Activated T-cell treated with anti-CD3 and anti-CD28 coated beads, Interleukin-2, amount 50 U/mL, for 48 hours (primary cell): ENCODE data around the gene CD164L2.

Experiments
- DNase-seq, 2 experiments: peaks; one replicate each; pipeline ENCODE4 v3.0.0-alpha.2; 2020

The CD164L2 gene

DNA sequence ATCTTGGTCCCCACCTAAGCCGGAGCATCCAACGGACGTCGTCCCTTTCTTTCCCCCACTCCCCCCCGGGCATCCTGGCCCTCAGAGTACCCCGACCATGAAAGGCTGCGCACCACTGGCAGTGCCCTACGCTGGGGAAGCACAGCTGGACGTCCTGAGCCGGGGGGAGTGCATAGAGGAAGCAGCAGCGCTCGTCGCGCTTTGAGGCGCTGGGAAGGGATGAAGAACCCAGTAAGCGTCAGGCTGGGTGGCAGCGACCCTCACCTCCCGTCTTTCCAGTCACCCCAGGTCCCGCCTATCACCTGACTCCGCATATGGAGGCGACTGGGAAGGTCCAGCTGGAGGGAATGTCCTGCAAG is 22.1 kb downstream of the CD164L2 start:
- DNase-seq = no peak

DNA sequence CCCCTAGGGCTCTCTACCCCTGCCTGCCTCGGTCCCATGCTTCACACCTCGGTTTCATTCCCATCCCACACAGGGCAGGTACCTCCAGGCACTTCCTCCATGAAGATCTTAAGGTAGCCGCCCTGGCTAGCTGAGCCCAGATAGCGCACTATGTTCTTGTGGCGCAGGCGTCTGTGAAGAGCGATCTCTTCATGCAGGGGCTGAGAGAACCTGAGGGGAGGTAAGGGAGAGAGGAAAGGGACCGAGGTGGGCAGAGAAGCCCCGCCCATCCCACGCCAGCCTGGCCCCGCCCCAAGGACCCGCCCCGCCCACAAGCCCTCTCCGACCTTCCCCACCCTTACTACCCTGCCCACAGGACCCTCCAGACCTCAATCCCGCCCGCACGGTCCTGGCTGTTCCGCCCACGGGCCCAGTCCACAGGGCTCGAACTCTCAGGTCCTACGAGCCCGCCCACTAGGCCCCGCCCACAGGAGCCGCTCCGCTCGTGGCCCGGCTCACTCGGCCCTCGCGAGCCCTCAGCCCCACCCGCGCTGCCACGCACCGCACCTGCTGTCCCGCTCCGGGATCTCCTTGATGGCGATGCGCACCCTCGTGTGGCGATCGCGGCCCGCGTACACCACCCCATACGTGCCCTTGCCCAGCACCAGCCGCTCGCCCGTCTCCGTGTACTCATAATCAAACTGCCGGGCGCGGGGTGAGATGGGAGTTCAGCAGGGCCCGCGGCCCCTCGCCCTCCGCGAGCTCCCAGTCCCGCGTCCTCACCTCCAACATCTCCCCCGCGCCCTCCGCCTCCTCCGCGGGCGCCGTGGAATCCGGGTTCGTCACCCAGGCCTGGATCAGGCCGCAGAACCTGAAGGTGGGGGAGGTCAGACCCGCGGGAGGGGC is 22.7 kb downstream of the CD164L2 start:
- DNase-seq = peak; percentile 57 to 64

DNA sequence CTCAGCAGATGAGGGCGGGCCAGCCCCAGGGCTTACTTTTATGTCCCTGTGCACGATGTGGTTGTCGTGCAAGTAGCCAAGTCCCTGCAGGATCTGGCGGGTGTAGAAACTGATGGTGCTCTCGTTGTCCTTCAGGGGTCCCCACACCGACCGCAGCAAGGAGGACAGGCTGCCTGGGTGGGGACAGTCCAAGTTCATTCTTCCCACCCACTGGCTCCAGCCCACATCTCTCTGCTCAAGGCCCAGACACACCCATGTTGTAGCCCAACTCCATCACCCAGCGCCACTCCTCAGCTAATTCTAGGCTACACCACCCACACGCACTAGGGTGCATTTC is 23.3 kb downstream of the CD164L2 start:
- DNase-seq = no peak

DNA sequence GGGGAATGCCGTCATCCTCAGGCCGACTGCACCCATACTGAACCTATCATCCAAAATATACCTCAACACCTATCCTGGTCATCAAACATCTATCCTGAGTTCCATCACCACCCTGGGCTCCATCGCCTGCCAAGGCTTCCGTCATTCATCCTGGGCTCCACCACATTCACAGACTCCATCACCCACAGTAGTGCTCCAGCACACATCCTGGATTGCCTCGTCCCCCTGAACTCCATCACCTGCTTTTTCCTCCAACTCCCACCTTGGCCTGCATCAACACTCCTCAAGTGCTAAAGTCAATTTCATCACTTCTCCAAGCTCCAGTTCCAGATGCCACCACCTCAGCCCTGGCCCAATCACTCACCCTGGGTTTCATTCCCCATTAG is 24.2 kb downstream of the CD164L2 start:
- DNase-seq = no peak

DNA sequence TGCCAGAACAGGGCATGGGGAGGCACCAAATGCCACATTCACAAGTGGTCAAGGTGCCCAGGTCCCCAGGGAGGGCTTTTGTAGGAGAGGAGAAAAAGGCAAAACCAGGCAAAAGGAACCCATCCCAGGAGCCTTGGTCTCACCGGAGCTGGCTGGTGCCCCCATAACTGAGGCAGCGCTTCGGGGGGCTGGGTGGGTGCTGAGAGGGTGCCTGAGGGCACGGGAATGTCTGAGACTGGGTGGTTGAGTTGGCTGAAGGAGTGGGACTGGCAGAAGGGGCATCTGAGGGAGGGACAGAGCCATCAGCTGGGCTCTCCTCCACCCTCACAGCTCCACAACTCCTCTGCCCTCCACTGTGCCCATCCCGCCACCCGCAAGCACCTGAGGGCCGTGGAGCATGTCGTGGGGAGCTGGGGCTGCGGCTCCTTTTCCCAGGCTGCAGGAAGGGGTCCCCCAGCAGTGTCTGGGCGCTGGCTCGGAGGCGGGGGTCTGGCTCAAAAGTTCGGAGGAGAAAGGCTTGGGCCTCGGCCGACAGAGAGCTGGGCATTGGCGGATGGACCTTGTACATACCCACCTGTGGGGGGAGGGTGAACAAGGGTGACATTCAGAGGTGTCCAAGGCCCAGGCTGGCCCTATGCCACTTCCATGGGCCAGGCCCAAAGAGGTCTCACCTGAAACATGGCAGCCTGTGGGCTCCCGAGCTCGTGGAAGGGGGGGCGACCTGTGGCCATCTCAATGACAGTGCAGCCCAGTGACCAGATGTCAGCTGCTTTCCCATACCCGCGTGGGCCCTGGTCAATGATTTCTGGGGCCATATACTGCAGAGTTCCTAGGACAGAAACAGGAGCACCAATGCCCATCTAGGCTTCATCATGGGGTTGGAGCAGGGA is 24.9 kb downstream of the CD164L2 start:
- DNase-seq = no peak

DNA sequence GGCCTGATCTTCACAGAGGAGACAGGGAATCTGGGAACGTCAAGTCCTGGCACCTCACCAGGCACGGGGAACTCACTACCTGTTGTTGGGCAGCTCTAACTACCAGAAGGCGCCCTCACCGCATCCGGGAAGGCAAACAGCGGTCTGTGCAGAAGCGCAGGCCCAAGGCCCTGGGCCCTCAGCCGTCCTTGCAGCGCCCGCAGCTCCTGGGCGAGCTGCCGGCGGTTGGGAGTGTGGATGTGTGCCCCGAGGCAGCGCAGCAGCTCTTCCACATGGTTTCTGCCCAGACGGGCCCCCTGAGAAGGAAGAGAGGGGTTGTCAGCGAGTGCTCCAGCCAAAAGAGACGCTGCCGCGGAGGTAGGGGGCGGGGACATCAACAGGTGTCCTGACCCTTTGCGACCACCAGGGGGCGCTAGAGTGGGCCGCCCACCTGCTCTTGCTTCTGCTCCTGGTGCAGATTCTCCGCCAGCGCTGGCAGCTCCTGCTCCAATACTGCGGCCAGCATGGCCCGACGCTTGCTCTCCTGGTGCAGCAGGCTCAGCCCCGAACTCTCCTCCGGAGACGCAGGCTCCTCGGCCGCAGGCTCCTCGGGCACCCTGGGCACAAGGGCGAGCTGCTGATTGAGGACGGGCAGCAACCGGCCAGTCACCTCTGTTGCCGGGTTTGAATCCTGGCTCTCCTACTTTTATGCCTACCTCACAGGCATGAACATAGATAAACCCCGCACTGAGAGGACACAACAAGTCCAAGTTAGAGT is 25.7 kb downstream of the CD164L2 start:
- peak; percentile 86 to 92 for DNase-seq

DNA sequence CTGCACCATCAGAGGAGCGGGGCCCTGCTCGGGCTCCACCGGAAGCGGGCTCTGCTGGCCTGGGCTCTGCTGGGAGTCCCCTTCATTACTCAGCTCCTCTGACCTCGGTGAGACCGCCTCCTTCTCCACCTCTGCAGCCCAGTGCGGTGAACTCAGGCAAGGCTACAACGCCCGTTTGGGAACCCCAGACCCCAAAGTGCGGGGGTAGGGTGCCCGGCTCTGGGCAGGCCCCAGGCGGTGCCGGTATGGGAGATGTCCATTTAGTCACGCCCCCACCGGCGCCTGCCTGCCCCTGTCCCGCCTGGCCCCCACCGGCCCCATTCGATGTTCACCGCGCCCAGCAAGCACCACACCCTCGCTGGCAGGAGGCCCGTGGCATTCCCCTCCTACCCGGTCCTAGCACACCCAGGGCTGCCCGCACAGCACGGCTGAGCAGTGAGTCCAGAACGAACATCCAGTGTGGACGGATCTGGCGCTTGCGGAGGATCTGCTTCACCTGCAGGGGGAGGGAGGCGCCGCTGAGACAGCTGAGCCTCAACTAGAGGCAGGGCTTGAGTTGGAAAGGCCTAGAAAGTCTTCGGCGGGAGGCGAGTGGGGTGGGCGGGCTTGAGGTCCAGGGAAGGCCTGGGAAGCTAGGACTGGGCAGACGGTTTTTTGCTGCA is 26.4 kb downstream of the CD164L2 start:
- DNase-seq = peak; percentile 43 to 46

DNA sequence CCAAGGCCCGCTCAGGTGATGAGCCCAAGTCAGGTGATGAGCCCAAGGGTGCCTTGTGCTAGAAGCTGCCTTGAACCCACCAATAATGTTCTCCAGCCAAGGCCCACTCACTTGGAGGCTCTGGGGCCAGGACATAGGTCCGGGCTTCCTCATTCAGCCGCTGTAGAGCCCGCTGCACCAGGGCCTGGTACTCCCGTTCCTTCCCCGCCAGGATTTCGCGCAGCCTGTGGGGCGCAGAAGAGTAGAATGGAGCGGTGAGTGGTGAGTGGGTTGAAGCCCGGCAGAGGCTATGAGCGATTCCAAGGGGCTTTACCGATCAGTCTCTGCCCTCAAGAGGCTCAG is 26.9 kb downstream of the CD164L2 start:
- DNase-seq = no peak

DNA sequence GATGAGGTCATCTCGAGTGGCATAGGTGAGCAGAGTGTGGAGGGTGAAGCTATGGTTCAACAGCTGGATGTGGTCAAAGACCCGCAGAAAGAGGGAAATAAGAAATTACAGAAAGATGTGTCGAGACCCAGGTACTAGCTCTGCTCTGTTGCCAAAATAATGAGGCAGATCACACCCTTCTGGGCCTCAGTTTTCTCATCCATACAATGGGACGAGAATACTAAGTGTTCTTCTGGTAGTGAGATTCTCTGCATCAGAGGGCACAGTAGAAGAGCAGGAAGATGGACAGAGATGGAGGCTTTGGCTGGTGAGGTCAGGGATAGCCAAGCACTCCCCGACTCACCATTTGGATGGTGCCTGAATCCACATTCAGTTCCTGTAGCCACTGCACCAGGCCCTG is 27.4 kb downstream of the CD164L2 start:
- DNase-seq = no peak

DNA sequence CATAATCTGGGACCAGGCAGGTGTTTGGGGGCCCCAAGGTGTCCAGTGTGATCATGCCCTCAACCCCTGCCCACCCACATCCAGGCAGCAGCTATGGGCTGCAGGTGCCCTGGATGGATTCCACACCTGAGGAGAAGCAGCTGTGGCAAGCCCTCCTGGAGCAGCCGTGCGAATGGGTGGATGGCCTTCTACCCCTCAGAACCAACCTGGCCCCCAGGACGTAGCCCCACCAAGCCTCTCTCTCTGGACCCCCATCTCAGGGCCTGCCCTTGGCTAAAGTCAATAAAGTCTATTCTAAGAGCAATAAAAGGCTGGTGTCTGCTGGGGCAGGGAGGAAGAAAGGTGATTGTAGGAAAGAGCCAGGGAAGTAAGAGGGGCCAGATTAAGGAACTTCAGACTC is 29.5 kb downstream of the CD164L2 start:
- no peak for DNase-seq

DNA sequence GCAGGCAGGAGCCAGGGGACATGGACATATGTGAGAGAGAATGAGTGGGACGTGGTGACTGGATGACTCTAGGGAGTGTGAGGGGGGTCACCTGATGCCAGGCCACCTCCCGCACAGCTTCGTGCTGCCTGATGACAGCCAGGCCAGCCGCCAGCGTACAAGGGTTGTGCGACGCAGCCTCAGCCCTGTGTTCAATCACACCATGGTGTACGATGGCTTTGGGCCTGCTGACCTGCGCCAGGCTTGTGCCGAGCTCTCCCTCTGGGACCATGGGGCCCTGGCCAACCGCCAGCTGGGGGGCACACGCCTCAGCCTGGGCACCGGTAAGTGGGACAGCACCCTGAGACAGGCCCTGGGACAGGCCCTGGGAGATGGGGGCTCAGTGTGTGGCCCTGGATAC is 30.0 kb downstream of the CD164L2 start:
- no peak for DNase-seq

DNA sequence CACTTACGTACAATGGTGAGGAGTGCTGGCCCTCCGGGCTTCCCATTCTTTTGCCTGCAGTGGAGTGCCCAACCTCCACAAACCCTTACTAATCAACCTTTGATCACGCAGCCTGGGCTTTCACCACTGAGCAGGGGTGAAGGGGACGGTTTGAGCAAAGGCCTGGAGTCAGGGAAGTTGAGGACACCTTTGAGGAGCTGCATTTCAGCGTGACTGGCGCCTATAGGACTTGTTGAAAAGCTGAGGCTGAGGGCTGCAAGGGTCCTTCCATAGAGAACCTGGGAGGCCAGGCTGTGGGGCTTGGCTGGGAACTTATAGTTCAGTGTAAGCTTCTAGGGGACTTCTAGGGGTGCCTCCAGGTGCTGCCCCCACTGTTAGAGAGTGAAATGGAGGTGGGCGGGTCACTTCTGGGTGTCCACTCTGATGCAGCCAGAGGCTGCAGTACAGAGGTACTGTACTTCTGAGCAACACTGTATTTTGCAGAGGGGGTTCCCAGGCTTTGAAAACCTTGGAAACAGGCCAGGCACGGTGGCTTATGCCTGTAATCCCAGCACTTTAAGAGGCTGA is 31.5 kb downstream of the CD164L2 start:
- DNase-seq = no peak

DNA sequence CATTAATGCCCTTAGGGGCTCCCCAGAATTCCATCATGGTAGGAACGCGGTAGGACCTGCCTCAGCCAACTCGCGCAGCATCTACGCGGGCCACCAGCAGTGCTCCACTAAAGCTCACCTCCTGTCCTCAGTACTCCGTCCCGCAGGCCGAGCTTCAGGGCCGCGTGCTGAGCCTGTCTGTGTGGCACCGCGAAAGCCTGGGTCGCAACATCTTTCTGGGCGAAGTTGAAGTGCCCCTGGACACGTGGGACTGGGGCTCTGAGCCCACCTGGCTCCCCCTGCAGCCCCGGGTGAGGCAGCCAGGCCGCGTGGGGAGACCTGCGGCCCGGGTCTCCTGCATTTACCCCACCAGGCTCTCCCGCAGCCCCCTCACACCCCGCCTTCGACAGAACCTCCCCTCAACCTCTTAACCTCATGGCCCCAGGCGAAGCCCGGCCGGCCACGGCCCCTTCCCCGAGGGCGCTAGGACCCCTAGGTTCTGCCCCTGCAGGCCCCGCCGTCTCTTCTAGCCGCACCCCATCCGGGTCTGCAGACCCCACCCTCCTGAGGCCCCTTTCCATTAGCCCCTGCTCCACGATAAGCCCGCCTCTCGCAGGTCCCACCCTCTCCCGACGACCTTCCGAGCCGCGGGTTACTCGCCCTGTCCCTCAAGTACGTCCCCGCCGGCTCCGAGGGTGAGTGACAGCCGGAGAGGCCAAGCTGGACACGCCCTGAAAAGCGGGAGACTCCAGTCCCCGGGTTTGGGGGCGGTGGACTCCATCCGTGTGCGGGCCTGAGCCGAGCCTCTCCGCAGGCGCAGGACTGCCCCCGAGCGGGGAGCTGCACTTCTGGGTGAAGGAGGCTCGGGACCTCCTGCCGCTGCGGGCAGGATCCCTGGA is 32.2 kb downstream of the CD164L2 start:
- DNase-seq = no peak

DNA sequence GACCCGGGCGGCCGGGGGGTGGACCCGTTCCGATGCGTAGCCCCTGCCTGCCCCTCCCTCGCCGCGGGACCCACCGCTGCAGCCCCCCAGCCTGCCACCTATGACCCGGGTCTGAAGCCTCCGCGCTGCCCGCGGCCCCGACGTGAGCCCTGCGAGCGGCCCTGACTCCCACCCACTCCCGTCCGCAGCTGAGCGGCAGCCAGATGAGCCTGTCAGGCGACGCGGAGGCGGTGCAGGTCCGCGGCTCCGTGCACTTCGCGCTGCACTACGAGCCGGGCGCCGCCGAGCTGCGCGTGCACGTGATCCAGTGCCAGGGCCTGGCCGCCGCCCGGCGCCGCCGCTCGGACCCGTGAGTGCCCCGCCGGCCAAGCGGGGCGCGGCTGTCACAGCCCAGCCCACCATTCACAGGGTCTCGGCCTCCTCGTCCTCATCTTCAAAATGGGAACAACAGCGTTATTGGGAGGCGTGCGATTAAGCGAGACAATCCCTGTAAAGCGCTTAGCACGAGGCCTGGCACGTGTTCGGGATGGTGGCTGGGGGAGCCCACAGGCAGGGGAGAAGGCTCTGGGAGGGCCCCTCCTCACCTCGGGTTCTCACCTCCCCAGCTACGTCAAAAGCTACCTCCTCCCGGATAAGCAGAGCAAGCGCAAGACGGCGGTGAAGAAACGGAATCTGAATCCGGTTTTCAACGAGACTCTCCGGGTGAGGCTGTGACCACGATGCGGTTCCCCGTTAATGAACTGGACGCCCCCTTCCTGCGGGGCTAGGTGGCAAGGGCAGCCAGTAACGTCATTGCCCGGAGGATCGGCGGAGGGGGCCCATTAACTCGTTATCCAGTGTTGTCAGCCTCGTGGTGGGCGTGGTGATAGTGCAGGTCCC is 33.1 kb downstream of the CD164L2 start:
- peak in 1 of 2 experiments; percentile 54 for DNase-seq

DNA sequence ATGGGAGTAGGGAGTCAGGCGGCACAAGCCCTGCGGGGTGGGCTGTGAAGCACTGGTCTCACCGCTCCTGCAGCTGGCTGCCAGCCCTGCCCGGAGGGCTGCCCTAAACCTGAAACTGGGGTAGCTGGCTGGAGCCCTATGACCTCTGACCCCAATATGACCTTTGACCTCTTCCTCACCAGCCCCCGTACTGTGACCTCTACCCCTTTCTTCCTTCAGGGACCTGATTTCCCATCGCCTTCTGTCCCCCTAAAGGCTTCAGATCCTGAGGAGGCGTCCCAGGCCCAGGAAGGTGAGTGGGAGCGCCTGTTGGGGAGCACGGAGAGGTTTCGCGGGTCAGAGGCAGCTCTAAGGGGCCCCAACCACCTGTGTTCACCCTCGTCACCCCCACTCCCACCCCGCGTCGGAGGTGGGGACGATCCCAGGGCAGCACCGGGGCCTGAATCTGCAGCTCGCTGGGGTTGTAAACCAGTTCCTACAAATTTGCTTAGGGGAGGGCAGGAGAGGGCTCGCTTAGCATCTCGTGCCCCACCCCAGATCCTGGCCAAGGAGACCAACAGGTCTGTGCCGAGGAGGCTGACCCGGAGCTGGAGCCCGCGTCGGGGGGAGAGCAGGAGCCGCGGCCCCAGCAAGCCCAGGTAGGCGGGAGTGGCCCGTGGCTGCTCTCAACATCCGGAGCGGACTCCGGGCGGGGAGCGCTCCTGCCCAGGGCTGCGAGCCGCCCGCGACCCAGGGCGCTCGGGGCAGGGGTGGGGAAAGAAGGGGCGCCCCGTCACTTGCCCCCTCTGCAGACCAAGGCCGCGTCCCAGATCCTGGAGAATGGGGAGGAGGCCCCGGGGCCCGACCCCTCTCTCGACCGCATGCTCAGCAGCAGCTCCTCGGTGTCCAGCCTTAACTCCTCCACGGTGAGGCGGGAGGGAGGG is 34.0 kb downstream of the CD164L2 start:
- DNase-seq = peak; percentile 50 to 67

DNA sequence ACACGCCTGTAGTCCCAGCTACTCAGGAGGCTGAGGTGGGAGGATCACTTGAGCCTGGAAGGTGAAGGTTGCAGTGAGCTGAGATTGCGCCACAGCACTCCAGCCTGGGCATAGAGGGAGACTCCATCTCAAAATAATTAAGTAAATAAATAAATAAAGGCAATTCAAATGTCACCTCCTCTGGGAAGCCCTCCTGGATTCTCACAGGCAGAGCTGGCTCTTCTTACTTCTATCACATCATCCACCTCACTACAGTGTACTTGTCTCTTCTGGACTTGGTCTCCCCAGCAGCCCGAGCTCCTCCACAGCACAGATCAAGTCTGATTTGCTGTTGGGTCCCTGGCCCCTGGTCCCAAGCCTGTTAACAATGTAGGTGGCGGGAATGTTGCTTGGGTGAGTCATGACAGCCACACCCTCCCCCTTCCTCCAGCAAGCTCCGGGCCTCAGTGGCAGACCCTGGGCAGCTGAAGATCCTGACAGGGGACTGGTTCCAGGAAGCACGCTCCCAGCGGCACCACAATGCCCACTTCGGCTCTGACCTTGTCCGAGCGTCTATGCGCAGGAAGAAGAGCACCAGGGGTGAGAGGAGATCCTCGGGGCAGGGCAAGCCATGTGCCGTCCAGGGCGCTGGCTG is 36.0 kb downstream of the CD164L2 start:
- DNase-seq = no peak

DNA sequence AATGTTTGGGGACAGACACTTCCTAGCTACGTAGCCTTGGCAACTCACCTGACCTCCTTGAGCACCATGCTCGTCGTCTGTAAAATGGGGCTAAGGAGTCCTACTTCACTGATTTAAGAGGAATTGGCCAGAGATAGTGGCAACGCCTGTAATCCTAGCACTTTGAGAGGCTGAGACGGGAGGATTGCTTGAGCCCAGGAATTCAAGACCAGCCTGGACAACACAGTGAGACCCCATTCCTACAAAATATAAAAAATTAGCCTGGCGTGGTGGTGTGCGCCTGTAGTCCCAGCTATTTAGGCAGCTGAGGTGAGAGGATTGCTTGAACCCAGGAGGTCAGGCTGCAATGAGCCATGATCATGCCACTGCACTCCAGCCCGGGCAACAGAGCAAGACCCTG is 36.8 kb downstream of the CD164L2 start:
- no peak for DNase-seq

DNA sequence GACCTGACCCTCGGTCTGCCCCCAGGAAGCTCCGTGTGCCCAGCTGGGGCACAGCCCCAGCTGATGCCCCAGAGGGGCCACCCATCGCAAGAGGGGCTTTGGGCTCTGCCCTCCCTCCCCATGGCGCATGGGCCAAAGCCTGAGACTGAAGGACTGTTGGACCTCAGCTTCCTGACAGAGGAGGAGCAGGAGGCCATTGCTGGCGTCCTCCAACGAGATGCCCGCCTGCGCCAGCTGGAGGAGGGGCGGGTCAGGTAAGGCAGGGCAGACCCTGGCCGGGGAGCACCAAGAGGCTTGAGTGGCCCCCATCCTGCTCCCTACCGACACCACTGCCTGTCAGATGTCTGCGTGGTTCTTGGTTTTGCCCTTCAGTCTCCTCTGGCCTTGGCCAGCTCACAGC is 37.9 kb downstream of the CD164L2 start:
- DNase-seq = no peak

DNA sequence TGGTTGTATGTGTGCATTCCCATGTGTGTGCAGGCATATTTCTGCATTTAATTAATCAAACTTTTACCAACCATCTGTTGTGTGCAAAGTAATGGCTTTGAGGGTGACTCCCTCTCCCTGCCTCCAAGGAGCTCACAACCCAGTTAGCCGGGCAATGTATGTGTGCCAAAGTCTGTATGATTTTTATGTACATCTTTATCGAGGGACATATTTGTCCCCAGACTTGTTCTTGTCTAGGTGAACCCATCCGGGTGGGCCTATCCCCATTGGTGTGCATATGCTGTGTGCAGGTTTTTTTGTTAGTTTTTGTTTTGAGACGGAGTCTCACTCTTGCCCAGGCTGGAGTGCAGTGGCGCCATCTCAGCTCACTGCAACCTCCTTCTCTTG is 39.5 kb downstream of the CD164L2 start:
- no peak for DNase-seq
